H1 (cell line): ENCODE results near the gene HAO2. TPM values are rescaled to one million over a fixed set of nuclear protein-coding genes. Genes with fewer than 3 reads are reported as not detected.

Source experiments
- CTCF ChIA-PET: fragments of 300-600 bp; sonication (Branson Sonifier 250); formaldehyde crosslinking; loops from one replicate; lab custom pipeline; 2021; ENCODE audit not compliant: partially characterized antibody; lab: Charles Lee
- POLR2A ChIA-PET: fragments of 300-600 bp; sonication (Branson Sonifier 250); formaldehyde crosslinking; loops from one replicate; lab custom pipeline; 2021; ENCODE audit warnings: inconsistent platforms; ENCODE audit not compliant: partially characterized antibody; lab: Charles Lee
- DNase-seq, 2 experiments: peaks; one replicate each; pipeline versions ENCODE4 v3.0.0 to v3.0.0-alpha.2; 2010 to 2022; ENCODE audit warnings: low spot score in 2 of 2, low read depth in 1 of 2, mixed read lengths in 1 of 2
- FAIRE-seq: peaks from 2 replicates; lab custom pipeline; 2011; peaks lifted over from hg19 to GRCh38; lab: Jason Lieb, UNC
- H2AFZ ChIP-seq: 2 replicates; pipeline ENCODE4 v1.8.1; 2012; ENCODE audit warnings: low read length, inconsistent platforms
- H2AK5ac ChIP-seq: 2 replicates; pipeline ENCODE4 v1.6.1; 2013; ENCODE audit warnings: low read depth, low read length
- H2BK120ac ChIP-seq: replicated peaks from 2 replicates; pipeline ENCODE3; 2013; ENCODE audit warnings: low read depth, low read length, inconsistent platforms
- H2BK12ac ChIP-seq: 2 replicates; pipeline ENCODE4 v1.6.1; 2013; ENCODE audit warnings: low read depth, low read length
- H2BK15ac ChIP-seq: 2 replicates; pipeline ENCODE4 v1.6.1; 2013; ENCODE audit warnings: low read length
- H2BK20ac ChIP-seq: 2 replicates; pipeline ENCODE4 v1.6.1; 2013; ENCODE audit warnings: low read length
- H2BK5ac ChIP-seq: 2 replicates; pipeline ENCODE4 v1.6.1; 2013; ENCODE audit warnings: low read depth, low read length
- H3K14ac ChIP-seq: 2 replicates; pipeline ENCODE4 v1.6.1; 2013; ENCODE audit warnings: inconsistent platforms; ENCODE audit not compliant: insufficient read length
- H3K18ac ChIP-seq: 2 replicates; pipeline ENCODE4 v1.6.1; 2013; ENCODE audit warnings: low read length; ENCODE audit errors: extremely low read depth
- H3K23ac ChIP-seq: 2 replicates; pipeline ENCODE4 v1.6.1; 2013; ENCODE audit warnings: inconsistent platforms; ENCODE audit not compliant: insufficient read length
- H3K23me2 ChIP-seq: 2 replicates; pipeline ENCODE4 v1.6.1; 2013; ENCODE audit warnings: low read depth, low read length
- H3K27ac ChIP-seq: 2 replicates; pipeline ENCODE4 v1.6.1; 2011; ENCODE audit warnings: low read depth, low read length, inconsistent platforms
- H3K27me3 ChIP-seq, 4 experiments: replicated peaks in 1 of 4; 1 replicate in 1 of 4; 2 replicates in 3 of 4; pipeline versions ENCODE4 v1.6.1 to v1.8.1; 2011 to 2013; ENCODE audit warnings: low read length in 3 of 4, mild to moderate bottlenecking in 3 of 4, inconsistent platforms in 2 of 4, mixed read lengths in 2 of 4, moderate library complexity in 1 of 4; ENCODE audit not compliant: control insufficient read depth in 3 of 4, insufficient read depth in 3 of 4; ENCODE audit errors: extremely low read depth in 1 of 4
- H3K36me3 ChIP-seq, 4 experiments: 2 replicates each; pipeline versions ENCODE4 v1.6.1 to v1.8.1; 2011 to 2013; ENCODE audit warnings: mild to moderate bottlenecking in 4 of 4, low read length in 3 of 4, moderate library complexity in 2 of 4, control low read depth in 1 of 4, inconsistent platforms in 1 of 4; ENCODE audit not compliant: insufficient read depth in 4 of 4, control insufficient read depth in 2 of 4
- H3K4ac ChIP-seq: replicated peaks from 2 replicates; pipeline ENCODE3; 2013; ENCODE audit warnings: low read length, low read depth, mixed read lengths, inconsistent platforms; ENCODE audit not compliant: insufficient read length
- H3K4me1 ChIP-seq, 4 experiments: replicated peaks in 1 of 4; 1 replicate in 1 of 4; 2 replicates in 3 of 4; pipeline versions ENCODE4 v1.6.1 to v1.8.1; 2011 to 2013; ENCODE audit warnings: low read length in 3 of 4, inconsistent platforms in 2 of 4, mixed read lengths in 1 of 4; ENCODE audit not compliant: insufficient read depth in 4 of 4, control insufficient read depth in 3 of 4
- H3K4me2 ChIP-seq, 2 experiments: 2 replicates each; pipeline versions ENCODE4 v1.6.1 to v1.8.1; 2011 to 2013; ENCODE audit warnings: low read depth in 2 of 2, low read length in 2 of 2, control low read depth in 1 of 2, inconsistent platforms in 1 of 2, mild to moderate bottlenecking in 1 of 2; ENCODE audit not compliant: insufficient read depth in 1 of 2
- H3K4me3 ChIP-seq, 4 experiments: fragments of 200-600, 300-600 bp in 1 of 4; sonication (generic), shearing (Covaris generic), sonication (Bioruptor Twin) in 1 of 4; 2 replicates each; pipeline versions ENCODE4 v1.5.1 to v1.8.1; 2011 to 2016; ENCODE audit warnings: low read length in 4 of 4, low read depth in 3 of 4, control low read depth in 2 of 4, inconsistent platforms in 2 of 4, mild to moderate bottlenecking in 2 of 4, mixed read lengths in 1 of 4, moderate library complexity in 1 of 4; ENCODE audit not compliant: insufficient read depth in 2 of 4; ENCODE audit errors: extremely low read depth in 1 of 4
- H3K56ac ChIP-seq: replicated peaks from 2 replicates; pipeline ENCODE3; 2013; ENCODE audit warnings: low read depth, mild to moderate bottlenecking, mixed read lengths, low read length, inconsistent platforms; ENCODE audit not compliant: insufficient read length
- H3K79me1 ChIP-seq: 2 replicates; pipeline ENCODE4 v1.6.1; 2013; ENCODE audit warnings: low read depth, low read length, control low read depth
- H3K79me2 ChIP-seq, 2 experiments: 2 replicates each; pipeline versions ENCODE4 v1.6.1 to v1.8.1; 2012 to 2013; ENCODE audit warnings: low read length in 2 of 2, mild to moderate bottlenecking in 2 of 2, inconsistent platforms in 1 of 2; ENCODE audit not compliant: insufficient read depth in 2 of 2, control insufficient read depth in 1 of 2
- H3K9ac ChIP-seq, 4 experiments: replicated peaks in 1 of 4; 1 replicate in 1 of 4; 2 replicates in 3 of 4; pipeline versions ENCODE4 v1.6.1 to v1.8.1; 2011 to 2013; ENCODE audit warnings: low read depth in 3 of 4, low read length in 3 of 4, control low read depth in 2 of 4, mild to moderate bottlenecking in 2 of 4, moderate library complexity in 2 of 4, inconsistent platforms in 1 of 4; ENCODE audit errors: extremely low read depth in 1 of 4
- H3K9me3 ChIP-seq, 2 experiments: 2 replicates each; pipeline versions ENCODE4 v1.6.1 to v1.8.1; 2012 to 2013; ENCODE audit warnings: mild to moderate bottlenecking in 2 of 2, moderate library complexity in 2 of 2, control low read depth in 1 of 2, inconsistent platforms in 1 of 2, low read depth in 1 of 2, low read length in 1 of 2, mixed read lengths in 1 of 2; ENCODE audit not compliant: insufficient read depth in 2 of 2
- H4K20me1 ChIP-seq, 2 experiments: replicated peaks in 1 of 2; 2 replicates each; pipeline versions ENCODE3 to v1.8.1; 2011 to 2013; ENCODE audit warnings: inconsistent platforms in 2 of 2, low read length in 2 of 2, mild to moderate bottlenecking in 1 of 2; ENCODE audit not compliant: insufficient read depth in 2 of 2, control insufficient read depth in 1 of 2
- H4K5ac ChIP-seq: 2 replicates; pipeline ENCODE4 v1.6.1; 2013; ENCODE audit warnings: low read length, low read depth, mixed read lengths, inconsistent platforms; ENCODE audit not compliant: insufficient read length
- H4K8ac ChIP-seq: 2 replicates; pipeline ENCODE4 v1.8.0; 2013; ENCODE audit warnings: mild to moderate bottlenecking, moderate library complexity, low read length, inconsistent platforms; ENCODE audit not compliant: insufficient read depth; ENCODE audit errors: extremely low read depth
- H4K91ac ChIP-seq: replicated peaks from 2 replicates; pipeline ENCODE3; 2013; ENCODE audit warnings: low read length, mixed read lengths, inconsistent platforms; ENCODE audit not compliant: insufficient read length
- CEBPB ChIP-seq: IDR thresholded peaks from 2 replicates; pipeline ENCODE4 v1.6.1; 2012; ENCODE audit warnings: low read depth, low read length
- EZH2 ChIP-seq: fragments of 200-600 bp; sonication (generic); IDR thresholded peaks from 2 replicates; pipeline ENCODE4 v1.7.1; 2012; ENCODE audit warnings: low read depth, mild to moderate bottlenecking, moderate library complexity, low read length, inconsistent platforms; ENCODE audit not compliant: severe bottlenecking
- JUN ChIP-seq: IDR thresholded peaks from 2 replicates; pipeline ENCODE4 v1.6.1; 2011; ENCODE audit warnings: low read depth, mild to moderate bottlenecking, improper control_type of control experiment, low read length
- JUND ChIP-seq: IDR thresholded peaks from 2 replicates; pipeline ENCODE4 v1.6.1; 2011; ENCODE audit warnings: mild to moderate bottlenecking, improper control_type of control experiment, low read length
- WGBS, 2 experiments: shearing (Covaris generic) in 1 of 2; methylation state at CpG; one replicate each; pipeline versions ENCODE4 v1.1.6 to v1.1.7; 2013 to 2015; ENCODE audit warnings: low lambda C conversion rate in 2 of 2, mixed read lengths in 2 of 2, inconsistent platforms in 1 of 2, low coverage in 1 of 2, missing lambda C conversion rate in 1 of 2; ENCODE audit not compliant: insufficient replicate concordance in 2 of 2, insufficient coverage in 1 of 2, insufficient read length in 1 of 2; ENCODE audit errors: extremely low coverage in 1 of 2, missing lambda C conversion rate in 1 of 2; 5-methylcytosine and 5-hydroxymethylcytosine counted together
- polyA plus RNA-seq, 7 experiments: library from polyadenylated mRNA; depleted of rRNA in 3 of 7; stranded (reverse) in 5 of 7; unstranded in 2 of 7; fragments of >200 nt in 5 of 7; fragments of 200-250 nt in 2 of 7; gene quantifications; 1 replicate in 5 of 7; 2 replicates in 1 of 7; 4 replicates in 1 of 7; pipeline versions ENCODE4 v1.2.1 to v1.2.3, GENCODE V29; 2011 to 2013; ENCODE audit warnings: missing spikeins in 2 of 7, mixed read lengths in 2 of 7
- total RNA-seq: library from RNA; stranded (reverse); fragmentation: NEBNext Ultra II Directional; extraction: Animal tissue kit (Norgen Biotek cat#: 25700); gene quantifications from 2 replicates; pipeline ENCODE4 v1.2.1, GENCODE V29; 2021

HAO2 gene
- total and polyA plus RNA-seq, 2 of the 8 experiments (the other 6 are each of a cell fraction or from before 2014, with no cell fraction given) = not detected

- no peak for FAIRE-seq
- Histone ChIP-seq H3K79me2 (no peaks in the 10 kb centered on the region), H3K4me1 (peaks cover 0 to 16% (median 7%) of the 10 kb centered on the region in 4 experiments; a peak in 5 of 7 replicates), H3K79me1 (no peaks in the 10 kb centered on the region), H3K27ac (peak overlapping the region; percentile 25; the same call in 1 of the 2 replicates), H3K4me3 (no peak overlapping the region; a peak in 1 of 8 replicates), H2BK20ac (no peak overlapping the region; the same call in 1 of the 2 replicates), H3K9me3 (peaks cover 4 to 7% of the 10 kb centered on the region in 2 experiments; a peak in 1 of 4 replicates), H4K20me1 (no peaks in the 10 kb centered on the region), H3K27me3 (no peaks in the 10 kb centered on the region; a peak in 1 of 7 replicates), H4K91ac (peak overlapping the region; percentile 96), H3K36me3 (peaks cover 0 to 4% (median 0%) of the 10 kb centered on the region in 4 experiments; a peak in 1 of 8 replicates)
- CTCF ChIA-PET = interaction anchor here (0.5 to 1.0 kb wide), 2 partner anchors 26 to 283 kb away, joined by 3 read pairs; no protein-coding TSS in a partner anchor
- TF ChIP-seq EZH2 (no peak), JUN (no peak), CEBPB (no peak), JUND (no peak)
- TF ChIP-seq, all 59 proteins: peak for 0
- Histone ChIP-seq H3K56ac (no peak overlapping the region), H3K4me2 (peak overlapping the region; percentile 32 to 51; a peak in 3 of 4 replicates), H3K23me2 (no peaks in the 10 kb centered on the region), H3K9ac (no peak overlapping the region), H3K14ac (no peak overlapping the region), H4K8ac (no peak overlapping the region), H2BK12ac (no peak overlapping the region), H3K4ac (peak overlapping the region; percentile 61), H2AFZ (no peak overlapping the region), H2BK5ac (peak overlapping the region; percentile 3; the same call in 1 of the 2 replicates), H3K18ac (no peak overlapping the region; the same call in 1 of the 2 replicates), H2BK120ac (peak overlapping the region; percentile 98), H2BK15ac (no peak overlapping the region), H2AK5ac (no peak overlapping the region), H4K5ac (no peak overlapping the region), H3K23ac (no peak overlapping the region)
- no peak for DNase-seq
- WGBS, 2 experiments = 45% methylated on average over 5 of the region's 5 CpGs; no CpG with 5 or more reads in 1 of the 2 experiments
- POLR2A ChIA-PET = interaction anchor here (1.2 kb wide), 1 partner anchor 39 kb away, joined by 3 read pairs; no protein-coding TSS in a partner anchor
Measured at GRCh38 chr1:119341372-119341947, 27.1 kb upstream of the HAO2 start.
